ENCODE data around the gene HAPLN3. TPM values are rescaled to one million over a fixed set of nuclear protein-coding genes. Genes with fewer than 3 reads are reported as not detected.

HAPLN3 gene
- total RNA-seq, 1 donor: 18.8 TPM

DNA sequence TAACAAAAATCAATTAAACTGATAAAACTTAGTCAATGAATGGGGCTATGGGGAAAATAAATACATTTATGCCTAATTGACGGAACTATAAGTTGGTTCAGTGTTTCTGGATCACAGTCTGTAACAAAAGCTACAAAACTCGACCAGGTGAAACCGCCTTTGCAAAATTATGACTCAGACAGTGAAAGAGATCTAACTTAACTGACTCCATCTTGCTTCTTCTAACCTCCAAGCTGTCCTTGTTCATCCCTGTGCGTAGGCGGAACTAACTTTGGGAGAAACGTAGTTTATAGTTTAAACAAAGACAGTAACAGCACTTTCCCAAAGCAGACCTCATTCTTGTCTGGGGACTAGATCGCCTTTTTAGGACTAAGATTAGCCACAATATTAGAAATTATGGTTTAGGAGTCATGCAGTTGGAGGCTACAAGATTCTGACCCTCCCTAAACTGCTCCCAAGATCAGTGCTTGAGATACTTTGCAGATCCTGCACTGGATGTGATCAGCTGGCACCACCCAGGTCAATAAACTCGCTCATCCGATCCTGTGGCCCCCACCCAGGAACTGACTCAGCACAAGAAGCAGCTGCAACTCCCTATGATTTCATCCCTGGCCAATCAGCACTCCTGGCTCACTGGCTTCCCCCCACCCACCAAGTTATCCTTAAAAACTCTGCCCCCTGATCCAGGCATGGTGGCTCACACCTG, 25.0 kb upstream of the HAPLN3 start:
- H3K9me3 ChIP-seq (ENCODE audit: low read depth, low read length): no peaks in the 10 kb centered on the region
- no peak overlapping the region for H3K4me3 ChIP-seq (ENCODE audit: insufficient read depth, low read length)
- peaks cover 32% of the 10 kb centered on the region for H3K4me1 ChIP-seq (ENCODE audit: insufficient read depth, low read length)
- no peaks in the 10 kb centered on the region for H3K36me3 ChIP-seq (ENCODE audit: insufficient read depth, low read length)
- H3K27me3 ChIP-seq (ENCODE audit: insufficient read depth, low read length): no peaks in the 10 kb centered on the region
- no peak for DNase-seq (ENCODE audit: insufficient read length, low spot score, missing footprints)
- H3K27ac ChIP-seq (ENCODE audit: low read depth, low read length): peak overlapping the region; percentile 86
- no peak overlapping the region for H2AFZ ChIP-seq (ENCODE audit: low read length)
- TF ChIP-seq, protein P1, sequence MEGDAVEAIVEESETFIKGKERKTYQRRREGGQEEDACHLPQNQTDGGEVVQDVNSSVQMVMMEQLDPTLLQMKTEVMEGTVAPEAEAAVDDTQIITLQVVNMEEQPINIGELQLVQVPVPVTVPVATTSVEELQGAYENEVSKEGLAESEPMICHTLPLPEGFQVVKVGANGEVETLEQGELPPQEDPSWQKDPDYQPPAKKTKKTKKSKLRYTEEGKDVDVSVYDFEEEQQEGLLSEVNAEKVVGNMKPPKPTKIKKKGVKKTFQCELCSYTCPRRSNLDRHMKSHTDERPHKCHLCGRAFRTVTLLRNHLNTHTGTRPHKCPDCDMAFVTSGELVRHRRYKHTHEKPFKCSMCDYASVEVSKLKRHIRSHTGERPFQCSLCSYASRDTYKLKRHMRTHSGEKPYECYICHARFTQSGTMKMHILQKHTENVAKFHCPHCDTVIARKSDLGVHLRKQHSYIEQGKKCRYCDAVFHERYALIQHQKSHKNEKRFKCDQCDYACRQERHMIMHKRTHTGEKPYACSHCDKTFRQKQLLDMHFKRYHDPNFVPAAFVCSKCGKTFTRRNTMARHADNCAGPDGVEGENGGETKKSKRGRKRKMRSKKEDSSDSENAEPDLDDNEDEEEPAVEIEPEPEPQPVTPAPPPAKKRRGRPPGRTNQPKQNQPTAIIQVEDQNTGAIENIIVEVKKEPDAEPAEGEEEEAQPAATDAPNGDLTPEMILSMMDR (IDR thresholded peaks at IDR 0.05; ENCODE audit: extremely low read depth, low read depth, low read length): no peak
- H3K4me2 ChIP-seq (ENCODE audit: insufficient read depth, low read length): peak overlapping the region; percentile 54
- no peaks in the 10 kb centered on the region for H3K79me2 ChIP-seq (ENCODE audit: insufficient read depth, low read length)
- no peaks in the 10 kb centered on the region for H4K20me1 ChIP-seq (ENCODE audit: insufficient read depth, low read length)

- Histone ChIP-seq H2AFZ (ENCODE audit: low read length) (no peak overlapping the region), H3K4me2 (ENCODE audit: insufficient read depth, low read length) (peak overlapping the region; percentile 65)
Observed at GRCh38 chr15:88918738-88919137, 23.4 kb upstream of the HAPLN3 start.

DNA sequence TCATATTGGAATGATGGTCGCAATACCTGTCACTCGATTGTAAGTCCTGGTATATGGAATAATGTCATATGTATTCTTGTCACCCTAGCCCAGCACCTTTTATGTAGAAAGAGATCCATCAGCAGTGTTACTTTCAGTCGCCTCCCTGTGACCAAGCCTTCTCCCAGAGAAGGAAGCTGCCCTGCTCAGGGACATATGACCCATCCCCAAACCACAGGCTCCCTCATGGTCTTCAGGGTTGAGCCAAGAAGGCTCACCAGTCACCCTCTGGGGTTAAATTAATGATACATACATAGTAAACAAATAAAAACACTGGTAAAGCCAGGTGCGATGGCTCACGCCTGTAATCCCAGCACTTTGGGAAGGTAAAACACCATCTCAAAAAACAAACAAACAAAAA, 22.4 kb upstream of the HAPLN3 start:
- H3K27me3 ChIP-seq (ENCODE audit: insufficient read depth, low read length): no peaks in the 10 kb centered on the region
- DNase-seq (ENCODE audit: insufficient read length, low spot score, missing footprints): no peak
- H3K9me3 ChIP-seq (ENCODE audit: low read depth, low read length): no peaks in the 10 kb centered on the region
- no peak overlapping the region for H3K27ac ChIP-seq (ENCODE audit: low read depth, low read length)
- no peak overlapping the region for H2AFZ ChIP-seq (ENCODE audit: low read length)
- H3K4me3 ChIP-seq (ENCODE audit: insufficient read depth, low read length): no peak overlapping the region
- peaks cover 2% of the 10 kb centered on the region for H3K79me2 ChIP-seq (ENCODE audit: insufficient read depth, low read length)
- TF ChIP-seq, protein P1 (IDR thresholded peaks at IDR 0.05; ENCODE audit: extremely low read depth, low read depth, low read length): no peak
- no peaks in the 10 kb centered on the region for H3K36me3 ChIP-seq (ENCODE audit: insufficient read depth, low read length)
- H4K20me1 ChIP-seq (ENCODE audit: insufficient read depth, low read length): no peaks in the 10 kb centered on the region
- H3K4me1 ChIP-seq (ENCODE audit: insufficient read depth, low read length): peaks cover 37% of the 10 kb centered on the region
- H3K4me2 ChIP-seq (ENCODE audit: insufficient read depth, low read length): no peak overlapping the region

More at GRCh38 chr15:88918738-88919137, 23.4 kb upstream of the HAPLN3 start:
- Histone ChIP-seq H3K9me3 (ENCODE audit: low read depth, low read length) (no peaks in the 10 kb centered on the region), H3K27ac (ENCODE audit: low read depth, low read length) (peak overlapping the region; percentile 81), H3K79me2 (ENCODE audit: insufficient read depth, low read length) (no peaks in the 10 kb centered on the region), H3K4me3 (ENCODE audit: insufficient read depth, low read length) (no peak overlapping the region), H4K20me1 (ENCODE audit: insufficient read depth, low read length) (no peaks in the 10 kb centered on the region), H3K27me3 (ENCODE audit: insufficient read depth, low read length) (no peaks in the 10 kb centered on the region), H3K36me3 (ENCODE audit: insufficient read depth, low read length) (no peaks in the 10 kb centered on the region), H3K4me1 (ENCODE audit: insufficient read depth, low read length) (peaks cover 33% of the 10 kb centered on the region)
- TF ChIP-seq, protein P1 (IDR thresholded peaks at IDR 0.05; ENCODE audit: extremely low read depth, low read depth, low read length): no peak
- peak; percentile 91 for DNase-seq (ENCODE audit: insufficient read length, low spot score, missing footprints)

DNA sequence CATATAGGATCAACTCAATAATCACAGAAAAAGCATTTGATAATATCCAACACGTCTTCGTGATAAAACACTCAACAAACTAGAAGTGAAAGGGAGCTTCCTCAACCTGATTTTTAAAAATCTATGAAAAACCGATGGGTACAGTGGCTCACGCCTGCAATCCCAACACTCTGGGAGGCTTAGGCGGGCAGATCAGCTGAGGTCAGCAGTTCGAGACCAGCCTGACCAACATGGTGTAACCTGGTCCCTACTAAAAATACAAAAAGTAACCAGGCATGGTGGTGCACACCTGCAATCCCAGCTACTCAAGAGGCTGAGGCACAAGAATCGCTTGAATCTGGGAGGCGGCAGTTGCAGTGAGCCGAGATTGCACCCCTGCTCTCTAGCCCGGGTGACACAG, 20.0 kb upstream of the HAPLN3 start:
- Histone ChIP-seq H3K4me1 (ENCODE audit: insufficient read depth, low read length) (peaks cover 42% of the 10 kb centered on the region), H3K36me3 (ENCODE audit: insufficient read depth, low read length) (peaks cover 6% of the 10 kb centered on the region), H4K20me1 (ENCODE audit: insufficient read depth, low read length) (peaks cover 11% of the 10 kb centered on the region), H2AFZ (ENCODE audit: low read length) (no peak overlapping the region), H3K4me2 (ENCODE audit: insufficient read depth, low read length) (no peak overlapping the region), H3K4me3 (ENCODE audit: insufficient read depth, low read length) (no peak overlapping the region), H3K27me3 (ENCODE audit: insufficient read depth, low read length) (no peaks in the 10 kb centered on the region), H3K9me3 (ENCODE audit: low read depth, low read length) (no peaks in the 10 kb centered on the region), H3K27ac (ENCODE audit: low read depth, low read length) (no peak overlapping the region), H3K79me2 (ENCODE audit: insufficient read depth, low read length) (peaks cover 25% of the 10 kb centered on the region)
- TF ChIP-seq, protein P1 (IDR thresholded peaks at IDR 0.05; ENCODE audit: extremely low read depth, low read depth, low read length): no peak
- DNase-seq (ENCODE audit: insufficient read length, low spot score, missing footprints): no peak

Measured in osteoblast (primary cell).